WTC11 (cell line): ENCODE data around the gene SDS. TPM values are rescaled to one million over a fixed set of nuclear protein-coding genes. Genes with fewer than 3 reads are reported as not detected.

Experiments
- ATAC-seq: fragments of 200-7000 bp; cut with Tn5 transposase; 2 replicates; pipeline ENCODE4 v1.10.0; 2021; ENCODE audit warnings: mild to moderate bottlenecking, moderate library complexity
- CTCF ChIA-PET: fragments of 300-600 bp; sonication (Branson Sonifier 250); formaldehyde crosslinking; loops from one replicate; lab custom pipeline; 2021; ENCODE audit warnings: antibody characterized with exemption; lab: Charles Lee
- POLR2A ChIA-PET: fragments of 350-600 bp; sonication (Branson Sonifier 250); formaldehyde crosslinking; loops from one replicate; lab custom pipeline; 2021; ENCODE audit warnings: antibody characterized with exemption; lab: Charles Lee
- DNase-seq: peaks from one replicate; pipeline ENCODE4 v3.0.0; 2021; ENCODE audit warnings: low spot score
- H3K27ac Mint-ChIP-seq: 2 replicates; pipeline ENCODE4 v1.8.0; 2021; ENCODE audit warnings: mixed read lengths
- H3K27me3 Mint-ChIP-seq: 2 replicates; pipeline ENCODE4 v1.8.0; 2021; ENCODE audit warnings: low read depth, mild to moderate bottlenecking, moderate library complexity, mixed read lengths
- H3K36me3 Mint-ChIP-seq: 2 replicates; pipeline ENCODE4 v1.8.0; 2021; ENCODE audit warnings: mixed read lengths
- H3K4me1 Mint-ChIP-seq: 2 replicates; pipeline ENCODE4 v1.8.0; 2022; ENCODE audit warnings: mixed read lengths
- H3K4me3 Mint-ChIP-seq: 2 replicates; pipeline ENCODE4 v1.8.0; 2021; ENCODE audit warnings: mild to moderate bottlenecking, moderate library complexity, mixed read lengths
- H3K9me3 Mint-ChIP-seq: 2 replicates; pipeline ENCODE4 v1.8.0; 2021; ENCODE audit warnings: mixed read lengths
- ESRRA ChIP-seq: sonication (generic); formaldehyde crosslinking; IDR thresholded peaks from 2 replicates; pipeline ENCODE4 v1.8.1; 2022; ENCODE audit warnings: mild to moderate bottlenecking, missing genetic modification reagents, borderline replicate concordance
- FOXK1 ChIP-seq: sonication (generic); formaldehyde crosslinking; IDR thresholded peaks from 2 replicates; pipeline ENCODE4 v1.8.0; 2022; ENCODE audit warnings: mild to moderate bottlenecking, moderate library complexity, missing genetic modification reagents
- KAT7 ChIP-seq: sonication (generic); formaldehyde crosslinking; IDR thresholded peaks from 2 replicates; pipeline ENCODE4 v1.8.1; 2023; ENCODE audit warnings: missing genetic modification reagents, mild to moderate bottlenecking, borderline replicate concordance
- NFATC4 ChIP-seq: fragments of 250-450 bp; sonication (Bioruptor Pico); IDR thresholded peaks from 2 replicates; pipeline ENCODE4 v1.9.0; 2021; ENCODE audit warnings: mild to moderate bottlenecking
- PRRX2 ChIP-seq: fragments of 250-450 bp; sonication (Bioruptor Pico); IDR thresholded peaks from 2 replicates; pipeline ENCODE4 v1.8.0; 2021; ENCODE audit warnings: mild to moderate bottlenecking
- RELA ChIP-seq: sonication (generic); formaldehyde crosslinking; IDR thresholded peaks from 2 replicates; pipeline ENCODE4 v1.8.1; 2022; ENCODE audit warnings: missing genetic modification reagents, mild to moderate bottlenecking, borderline replicate concordance
- RORB ChIP-seq: fragments of 250-450 bp; sonication (Bioruptor Pico); IDR thresholded peaks from 2 replicates; pipeline ENCODE4 v1.9.0; 2021; ENCODE audit warnings: mild to moderate bottlenecking
- SP1 ChIP-seq: sonication (generic); formaldehyde crosslinking; conservative IDR thresholded peaks from 2 replicates; pipeline ENCODE4 v1.8.1; 2022; ENCODE audit warnings: missing genetic modification reagents
- ZNF121 ChIP-seq: sonication (generic); formaldehyde crosslinking; IDR thresholded peaks from 2 replicates; pipeline ENCODE4 v1.8.0; 2023; ENCODE audit warnings: missing genetic modification reagents
- ZNF138 ChIP-seq: sonication (generic); formaldehyde crosslinking; conservative IDR thresholded peaks from 2 replicates; pipeline ENCODE4 v1.8.1; 2022; ENCODE audit warnings: mild to moderate bottlenecking, moderate library complexity, missing genetic modification reagents
- total RNA-seq: library from RNA; stranded (reverse); gene quantifications from 3 replicates; pipeline ENCODE4 v1.2.3, GENCODE V29; 2021
- TF ChIP-seq, protein P1 (sequence below): fragments of 250-450 bp; sonication (Bioruptor Pico); IDR thresholded peaks from 2 replicates; pipeline ENCODE4 v1.9.0; 2021; ENCODE audit warnings: moderate library complexity, mild to moderate bottlenecking, inconsistent platforms, borderline replicate concordance
- TF ChIP-seq, protein P2 (sequence below): sonication (generic); formaldehyde crosslinking; conservative IDR thresholded peaks from 2 replicates; pipeline ENCODE4 v1.8.1; 2022; ENCODE audit warnings: mild to moderate bottlenecking, missing genetic modification reagents
- TF ChIP-seq, protein P3 (sequence below): sonication (generic); formaldehyde crosslinking; IDR thresholded peaks from 2 replicates; pipeline ENCODE4 v1.8.1; 2023; ENCODE audit warnings: mild to moderate bottlenecking, missing genetic modification reagents, moderate library complexity
- TF ChIP-seq, protein P4 (sequence below): sonication (generic); formaldehyde crosslinking; IDR thresholded peaks from 2 replicates; pipeline ENCODE4 v1.8.1; 2023; ENCODE audit warnings: mild to moderate bottlenecking, missing genetic modification reagents
- TF ChIP-seq, protein P5 (sequence below): fragments of 250-450 bp; sonication (Bioruptor Pico); conservative IDR thresholded peaks from 2 replicates; pipeline ENCODE4 v1.9.0; 2021; ENCODE audit warnings: mild to moderate bottlenecking
- TF ChIP-seq, protein P6 (sequence below): sonication (generic); formaldehyde crosslinking; IDR thresholded peaks from 2 replicates; pipeline ENCODE4 v1.8.1; 2022; ENCODE audit warnings: mild to moderate bottlenecking, missing genetic modification reagents, moderate library complexity, borderline replicate concordance

The SDS gene
- total RNA-seq, 1 experiment from 2014 or later, result 0.31 TPM

DNA sequence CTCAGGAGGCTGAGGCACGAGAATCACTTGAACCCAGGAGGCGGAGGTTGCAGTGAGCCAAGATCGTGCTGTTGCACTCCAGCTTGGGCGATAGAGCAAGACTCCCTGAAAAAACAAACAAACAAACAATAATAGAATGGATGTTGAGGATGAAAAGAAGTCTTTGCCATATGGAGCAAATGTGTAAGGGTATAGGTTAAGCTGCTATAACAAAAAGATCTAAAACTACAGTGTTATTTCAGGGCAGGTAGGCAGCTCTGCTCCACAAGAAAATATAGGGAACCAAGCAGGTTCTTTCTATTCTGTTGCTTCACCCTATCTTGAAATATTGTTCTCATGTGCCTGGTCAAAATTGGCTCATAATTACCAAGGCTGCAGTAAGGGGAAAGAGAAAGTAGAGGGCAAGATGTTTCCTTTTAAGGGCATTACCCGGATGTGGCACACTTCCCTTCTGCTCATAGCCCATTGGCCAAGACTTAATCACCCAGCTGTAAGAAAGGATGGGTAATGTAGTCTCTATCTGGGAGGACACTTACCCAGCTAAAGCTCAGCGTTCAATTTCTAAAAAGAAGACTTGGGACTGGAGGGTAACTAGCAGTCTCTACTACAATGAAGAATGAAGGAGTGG, 42.0 kb upstream of the SDS start:
- Mint-ChIP-seq H3K36me3 (no peaks in the 10 kb centered on the region), H3K27ac (no peak overlapping the region), H3K27me3 (peaks cover 9% of the 10 kb centered on the region), H3K4me1 (no peaks in the 10 kb centered on the region), H3K4me3 (no peak overlapping the region), H3K9me3 (peaks cover 18% of the 10 kb centered on the region)
- POLR2A ChIA-PET, result no interaction called here
- CTCF ChIA-PET, result interaction anchor here (1.4 to 3.3 kb wide), 2 partner anchors 16 to 20 kb away, joined by 8 to 15 read pairs; no protein-coding TSS in a partner anchor
- DNase-seq, result no peak
- ATAC-seq, result no peak
- TF ChIP-seq ZNF121 (CRISPR knock-in tag) (no peak), ESRRA (CRISPR knock-in tag) (no peak), KAT7 (CRISPR knock-in tag) (no peak), FOXK1 (CRISPR knock-in tag) (no peak)
- TF ChIP-seq, all 79 proteins: peak for 0

DNA sequence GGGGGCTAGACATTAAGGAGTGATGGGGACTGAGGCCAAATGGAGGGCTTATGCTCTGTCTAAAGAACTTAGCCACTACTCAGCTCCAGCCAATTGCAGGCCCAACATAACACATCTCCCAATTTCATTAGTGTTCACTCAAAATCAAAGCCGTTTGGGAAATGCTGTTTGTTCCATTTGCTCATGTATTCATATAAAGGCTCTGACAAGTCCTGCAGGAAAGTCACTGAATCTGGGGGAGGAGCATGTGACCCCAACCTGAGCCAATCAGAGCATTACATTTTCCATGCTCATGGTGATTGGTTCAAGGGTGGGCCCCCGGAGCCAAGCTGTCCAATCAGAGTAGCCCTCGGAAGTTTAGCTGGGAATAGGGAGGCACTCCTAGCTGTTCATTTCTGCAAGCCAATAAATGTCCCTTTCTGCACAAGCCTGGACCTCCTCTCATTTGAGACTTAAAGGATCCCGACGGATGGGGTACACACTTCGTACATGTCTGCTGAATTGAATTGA, 39.4 kb upstream of the SDS start:
- Mint-ChIP-seq H3K4me3 (no peak overlapping the region), H3K27me3 (peaks cover 9% of the 10 kb centered on the region), H3K36me3 (no peaks in the 10 kb centered on the region), H3K9me3 (peaks cover 18% of the 10 kb centered on the region), H3K27ac (no peak overlapping the region), H3K4me1 (peaks cover 3% of the 10 kb centered on the region; the same call in 1 of the 2 replicates)
- no peak for DNase-seq
- ChIA-PET CTCF (interaction anchor here (1.1 to 3.7 kb wide), 3 partner anchors 10 to 19 kb away, joined by 3 to 24 read pairs (median 10); no protein-coding TSS in a partner anchor), POLR2A (no interaction called here)
- no peak for ATAC-seq
- TF ChIP-seq, protein P1, sequence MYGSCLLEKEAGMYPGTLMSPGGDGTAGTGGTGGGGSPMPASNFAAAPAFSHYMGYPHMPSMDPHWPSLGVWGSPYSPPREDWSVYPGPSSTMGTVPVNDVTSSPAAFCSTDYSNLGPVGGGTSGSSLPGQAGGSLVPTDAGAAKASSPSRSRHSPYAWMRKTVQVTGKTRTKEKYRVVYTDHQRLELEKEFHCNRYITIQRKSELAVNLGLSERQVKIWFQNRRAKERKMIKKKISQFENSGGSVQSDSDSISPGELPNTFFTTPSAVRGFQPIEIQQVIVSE (CRISPR knock-in tag), result no peak
- TF ChIP-seq, protein P2, sequence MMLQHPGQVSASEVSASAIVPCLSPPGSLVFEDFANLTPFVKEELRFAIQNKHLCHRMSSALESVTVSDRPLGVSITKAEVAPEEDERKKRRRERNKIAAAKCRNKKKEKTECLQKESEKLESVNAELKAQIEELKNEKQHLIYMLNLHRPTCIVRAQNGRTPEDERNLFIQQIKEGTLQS (CRISPR knock-in tag), result no peak
- TF ChIP-seq, protein P3, sequence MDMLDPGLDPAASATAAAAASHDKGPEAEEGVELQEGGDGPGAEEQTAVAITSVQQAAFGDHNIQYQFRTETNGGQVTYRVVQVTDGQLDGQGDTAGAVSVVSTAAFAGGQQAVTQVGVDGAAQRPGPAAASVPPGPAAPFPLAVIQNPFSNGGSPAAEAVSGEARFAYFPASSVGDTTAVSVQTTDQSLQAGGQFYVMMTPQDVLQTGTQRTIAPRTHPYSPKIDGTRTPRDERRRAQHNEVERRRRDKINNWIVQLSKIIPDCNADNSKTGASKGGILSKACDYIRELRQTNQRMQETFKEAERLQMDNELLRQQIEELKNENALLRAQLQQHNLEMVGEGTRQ (CRISPR knock-in tag), result 0 out of 2 replicates have a peak, but pooled peaks have one; percentile 14
- TF ChIP-seq, protein P4, sequence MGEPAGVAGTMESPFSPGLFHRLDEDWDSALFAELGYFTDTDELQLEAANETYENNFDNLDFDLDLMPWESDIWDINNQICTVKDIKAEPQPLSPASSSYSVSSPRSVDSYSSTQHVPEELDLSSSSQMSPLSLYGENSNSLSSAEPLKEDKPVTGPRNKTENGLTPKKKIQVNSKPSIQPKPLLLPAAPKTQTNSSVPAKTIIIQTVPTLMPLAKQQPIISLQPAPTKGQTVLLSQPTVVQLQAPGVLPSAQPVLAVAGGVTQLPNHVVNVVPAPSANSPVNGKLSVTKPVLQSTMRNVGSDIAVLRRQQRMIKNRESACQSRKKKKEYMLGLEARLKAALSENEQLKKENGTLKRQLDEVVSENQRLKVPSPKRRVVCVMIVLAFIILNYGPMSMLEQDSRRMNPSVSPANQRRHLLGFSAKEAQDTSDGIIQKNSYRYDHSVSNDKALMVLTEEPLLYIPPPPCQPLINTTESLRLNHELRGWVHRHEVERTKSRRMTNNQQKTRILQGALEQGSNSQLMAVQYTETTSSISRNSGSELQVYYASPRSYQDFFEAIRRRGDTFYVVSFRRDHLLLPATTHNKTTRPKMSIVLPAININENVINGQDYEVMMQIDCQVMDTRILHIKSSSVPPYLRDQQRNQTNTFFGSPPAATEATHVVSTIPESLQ (CRISPR knock-in tag), result no peak
- TF ChIP-seq PRRX2 (CRISPR knock-in tag), result no peak

DNA sequence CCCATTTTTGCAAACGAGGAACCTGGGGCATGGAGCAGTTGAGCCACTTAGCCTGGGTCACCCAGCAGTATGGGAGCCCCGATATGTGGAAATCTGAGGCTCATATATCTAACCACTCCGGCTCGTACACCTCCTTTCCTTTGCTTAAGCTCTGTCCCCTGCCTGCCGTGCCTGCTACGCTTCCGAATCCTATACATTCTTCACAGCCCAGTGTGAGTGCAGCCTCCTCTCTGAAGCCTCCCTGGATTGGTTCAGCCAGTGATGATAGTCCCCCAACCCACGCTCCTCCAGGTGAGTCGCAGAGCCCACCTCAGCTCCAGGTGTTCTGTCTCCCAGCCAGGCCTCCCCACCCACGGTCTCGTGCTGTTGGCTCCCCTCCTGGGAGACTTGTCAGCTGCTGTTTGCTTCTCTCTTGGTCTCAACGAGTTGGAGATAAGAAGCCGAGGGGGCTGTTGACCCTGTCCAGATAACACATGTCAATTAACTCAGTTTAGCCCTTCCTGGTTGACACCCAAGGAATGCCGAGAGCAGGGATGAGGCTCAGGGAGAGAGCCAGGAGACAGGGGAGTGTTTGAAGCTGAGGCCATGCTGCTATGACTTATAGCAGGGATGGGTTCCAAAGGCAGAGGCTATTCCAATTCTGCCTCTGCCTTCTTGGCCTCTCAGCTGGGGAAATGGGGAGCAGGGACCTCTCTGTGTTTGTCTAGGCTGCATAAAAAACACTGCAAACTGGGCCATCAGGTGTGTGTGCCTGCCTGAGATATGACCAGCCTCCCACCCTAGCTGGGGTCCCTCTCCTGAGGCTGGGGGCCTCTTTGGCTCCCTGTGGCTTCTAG, 37.5 kb upstream of the SDS start:
- H3K4me1 Mint-ChIP-seq, result peaks cover 3% of the 10 kb centered on the region; the same call in 1 of the 2 replicates
- DNase-seq (no peak), ATAC-seq (no peak)
- peaks cover 9% of the 10 kb centered on the region for H3K27me3 Mint-ChIP-seq
- POLR2A ChIA-PET, result no interaction called here
- peaks cover 14% of the 10 kb centered on the region for H3K9me3 Mint-ChIP-seq
- CTCF ChIA-PET, result interaction anchor here (0.7 to 3.7 kb wide), 6 partner anchors 15 to 378 kb away, joined by 3 to 24 read pairs (median 8); no protein-coding TSS in a partner anchor
- TF ChIP-seq ZNF138 (no peak), RELA (CRISPR knock-in tag) (no peak), SP1 (no peak), RORB (CRISPR knock-in tag) (no peak), NFATC4 (CRISPR knock-in tag) (no peak), KAT7 (CRISPR knock-in tag) (no peak)
- TF ChIP-seq, protein P5, sequence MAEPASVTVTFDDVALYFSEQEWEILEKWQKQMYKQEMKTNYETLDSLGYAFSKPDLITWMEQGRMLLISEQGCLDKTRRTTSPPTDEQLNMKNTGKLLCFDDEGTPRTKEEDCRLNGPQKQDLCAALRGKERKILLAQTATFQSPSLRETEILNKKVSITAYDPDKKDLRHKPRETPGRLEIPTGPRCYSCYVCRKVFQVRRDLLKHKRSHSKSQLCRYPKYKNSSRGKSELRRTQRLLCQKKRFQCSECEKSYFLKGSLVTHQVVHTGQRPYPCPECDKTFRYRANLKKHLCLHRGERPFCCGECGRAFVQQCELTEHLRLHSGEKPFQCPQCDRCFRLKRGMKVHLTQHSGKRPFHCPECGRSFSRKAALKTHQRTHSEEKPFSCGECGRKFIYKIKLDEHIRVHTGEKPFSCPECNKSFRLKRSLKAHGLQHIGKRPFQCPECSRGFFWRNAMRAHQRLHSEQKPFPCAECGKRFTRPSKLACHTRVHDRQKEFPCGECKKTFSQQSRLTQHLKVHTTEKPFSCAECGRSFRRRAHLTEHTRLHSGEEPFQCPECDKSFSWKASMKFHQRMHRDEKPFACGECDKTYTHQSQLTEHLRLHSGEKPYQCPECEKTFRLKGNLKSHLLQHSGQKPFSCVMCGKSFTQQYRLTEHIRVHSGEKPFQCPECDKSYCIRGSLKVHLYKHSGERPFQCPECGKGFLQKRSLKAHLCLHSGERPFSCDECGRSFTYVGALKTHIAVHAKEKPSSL (CRISPR knock-in tag), result no peak
- TF ChIP-seq, protein P6, sequence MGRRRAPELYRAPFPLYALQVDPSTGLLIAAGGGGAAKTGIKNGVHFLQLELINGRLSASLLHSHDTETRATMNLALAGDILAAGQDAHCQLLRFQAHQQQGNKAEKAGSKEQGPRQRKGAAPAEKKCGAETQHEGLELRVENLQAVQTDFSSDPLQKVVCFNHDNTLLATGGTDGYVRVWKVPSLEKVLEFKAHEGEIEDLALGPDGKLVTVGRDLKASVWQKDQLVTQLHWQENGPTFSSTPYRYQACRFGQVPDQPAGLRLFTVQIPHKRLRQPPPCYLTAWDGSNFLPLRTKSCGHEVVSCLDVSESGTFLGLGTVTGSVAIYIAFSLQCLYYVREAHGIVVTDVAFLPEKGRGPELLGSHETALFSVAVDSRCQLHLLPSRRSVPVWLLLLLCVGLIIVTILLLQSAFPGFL (CRISPR knock-in tag), result no peak
- H3K36me3 Mint-ChIP-seq, result no peaks in the 10 kb centered on the region
- no peak overlapping the region for H3K4me3 Mint-ChIP-seq
- H3K27ac Mint-ChIP-seq, result no peak overlapping the region
